Stimulated activated effector memory CD8-positive, alpha-beta T cell treated with anti-CD3 and anti-CD28 coated beads, Interleukin-12 subunit alpha, Interleukin-12 subunit beta, amount 100 ng/mL, for 72 hours (primary cell): ENCODE data around the gene HIGD1A.
A peak's percentile ranks its signal among the peaks of the same experiment; 100 is the strongest.

Source experiments
- ATAC-seq: fragments of 150-1000 bp; cut with Tn5 transposase; 2 replicates; pipeline ENCODE4 v1.10.0; 2021
- DNase-seq, 2 donors: peaks; one replicate each; pipeline ENCODE4 v3.0.0; 2021 to 2022; ENCODE audit warnings: low spot score in 2 of 2
- H3K27ac Mint-ChIP-seq: one replicate; pipeline ENCODE4 v1.8.0; 2022; ENCODE audit warnings: mild to moderate bottlenecking, mixed read lengths
- H3K36me3 Mint-ChIP-seq: one replicate; pipeline ENCODE4 v1.8.0; 2022; ENCODE audit warnings: mild to moderate bottlenecking, mixed read lengths
- H3K4me1 Mint-ChIP-seq: one replicate; pipeline ENCODE4 v1.8.0; 2022; ENCODE audit warnings: mixed read lengths
- H3K4me3 Mint-ChIP-seq: one replicate; pipeline ENCODE4 v1.8.0; 2022; ENCODE audit warnings: mild to moderate bottlenecking, mixed read lengths
- H3K9me3 Mint-ChIP-seq: one replicate; pipeline ENCODE4 v1.8.0; 2022; ENCODE audit warnings: mixed read lengths

Gene HIGD1A

GRCh38 chr3:42758126-42758525 is 46.2 kb downstream of the HIGD1A start:
- H3K9me3 Mint-ChIP-seq, result no peaks in the 10 kb centered on the region
- H3K27ac Mint-ChIP-seq, result no peak overlapping the region
- no peaks in the 10 kb centered on the region for H3K36me3 Mint-ChIP-seq
- no peaks in the 10 kb centered on the region for H3K4me1 Mint-ChIP-seq
- ATAC-seq (no peak), DNase-seq (no peak)
- no peak overlapping the region for H3K4me3 Mint-ChIP-seq

DNA sequence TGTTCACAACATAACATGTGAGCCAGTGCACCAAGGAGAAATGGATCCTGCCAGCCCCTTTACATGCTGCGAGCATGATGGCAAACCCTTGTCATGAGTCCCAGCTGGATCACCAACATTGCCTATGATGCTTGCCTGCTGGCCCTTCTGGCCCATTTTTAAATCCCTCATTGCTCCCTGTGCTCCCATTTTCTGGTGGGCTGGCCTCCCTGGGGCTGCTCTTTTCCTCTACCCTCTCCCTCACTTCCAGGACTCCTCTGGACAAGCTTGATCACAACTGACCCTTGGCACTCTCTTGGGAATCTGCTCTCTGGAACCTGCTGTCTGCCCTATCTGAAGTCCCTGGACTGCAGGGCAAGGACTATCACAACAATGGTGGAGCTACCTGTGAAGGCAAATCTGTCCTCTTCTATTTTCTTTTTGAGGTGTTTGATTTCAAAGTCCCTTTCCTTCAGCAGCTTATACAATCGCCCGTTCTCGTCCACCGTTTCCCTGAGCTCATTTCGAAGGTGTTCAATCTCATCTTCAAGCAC is 47.5 kb downstream of the HIGD1A start:
- H3K4me3 Mint-ChIP-seq, result no peak overlapping the region
- DNase-seq (no peak), ATAC-seq (no peak)
- H3K9me3 Mint-ChIP-seq, result no peaks in the 10 kb centered on the region
- no peak overlapping the region for H3K27ac Mint-ChIP-seq
- H3K4me1 Mint-ChIP-seq, result no peaks in the 10 kb centered on the region
- H3K36me3 Mint-ChIP-seq, result no peaks in the 10 kb centered on the region

GRCh38 chr3:42755681-42756578 is 48.4 kb downstream of the HIGD1A start:
- no peak for DNase-seq
- no peak overlapping the region for H3K27ac Mint-ChIP-seq
- no peaks in the 10 kb centered on the region for H3K4me1 Mint-ChIP-seq
- no peak overlapping the region for H3K4me3 Mint-ChIP-seq
- no peaks in the 10 kb centered on the region for H3K9me3 Mint-ChIP-seq
- H3K36me3 Mint-ChIP-seq, result no peaks in the 10 kb centered on the region
- ATAC-seq, result peak; percentile 45

- no peaks in the 10 kb centered on the region for H3K4me1 Mint-ChIP-seq
- H3K9me3 Mint-ChIP-seq, result no peaks in the 10 kb centered on the region
- H3K27ac Mint-ChIP-seq, result no peak overlapping the region
- ATAC-seq, result no peak
- no peak overlapping the region for H3K4me3 Mint-ChIP-seq
- H3K36me3 Mint-ChIP-seq, result no peaks in the 10 kb centered on the region
- no peak for DNase-seq
These were observed 50.5 kb downstream of the HIGD1A start for GRCh38 chr3:42753757-42754156.

- DNase-seq (no peak), ATAC-seq (no peak)
- no peak overlapping the region for H3K4me3 Mint-ChIP-seq
- peaks cover 5% of the 10 kb centered on the region for H3K4me1 Mint-ChIP-seq
- no peaks in the 10 kb centered on the region for H3K9me3 Mint-ChIP-seq
- no peaks in the 10 kb centered on the region for H3K36me3 Mint-ChIP-seq
- no peak overlapping the region for H3K27ac Mint-ChIP-seq
These were observed 51.3 kb downstream of the HIGD1A start for GRCh38 chr3:42752961-42753360.

GRCh38 chr3:42752441-42752840 is 51.8 kb downstream of the HIGD1A start:
- DNase-seq, result no peak
- no peak overlapping the region for H3K27ac Mint-ChIP-seq
- peaks cover 10% of the 10 kb centered on the region for H3K4me1 Mint-ChIP-seq
- no peak for ATAC-seq
- H3K9me3 Mint-ChIP-seq, result no peaks in the 10 kb centered on the region
- H3K36me3 Mint-ChIP-seq, result no peaks in the 10 kb centered on the region
- H3K4me3 Mint-ChIP-seq, result no peak overlapping the region

DNA sequence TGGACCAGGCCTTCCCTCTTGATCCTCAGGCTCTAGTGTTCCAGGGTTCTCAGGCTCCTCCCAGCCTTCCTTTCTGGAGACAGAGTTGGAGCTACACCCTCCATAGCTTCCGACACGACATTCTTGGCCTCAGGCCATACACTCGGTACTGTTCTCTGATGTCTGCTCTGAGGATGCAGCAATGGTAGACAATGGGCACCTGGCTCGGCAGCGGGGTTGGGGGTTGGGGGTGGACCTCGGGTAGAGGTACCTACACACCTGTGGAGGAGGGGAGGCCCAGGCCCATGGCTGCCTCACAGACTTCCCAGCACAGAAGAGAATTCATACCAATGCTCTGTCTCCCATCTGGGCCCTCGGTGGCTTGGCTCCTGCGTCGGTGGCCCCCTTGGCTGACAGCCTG is 52.7 kb downstream of the HIGD1A start:
- ATAC-seq (no peak), DNase-seq (no peak)
- Mint-ChIP-seq H3K9me3 (no peaks in the 10 kb centered on the region), H3K27ac (no peak overlapping the region), H3K4me3 (no peak overlapping the region), H3K36me3 (no peaks in the 10 kb centered on the region), H3K4me1 (peaks cover 10% of the 10 kb centered on the region)

- no peaks in the 10 kb centered on the region for H3K36me3 Mint-ChIP-seq
- peaks cover 10% of the 10 kb centered on the region for H3K4me1 Mint-ChIP-seq
- no peak overlapping the region for H3K4me3 Mint-ChIP-seq
- no peaks in the 10 kb centered on the region for H3K9me3 Mint-ChIP-seq
- ATAC-seq, result no peak
- DNase-seq, result no peak
- no peak overlapping the region for H3K27ac Mint-ChIP-seq
These were observed 53.5 kb downstream of the HIGD1A start for GRCh38 chr3:42750834-42751233.

- Mint-ChIP-seq H3K27ac (peak overlapping the region; percentile 73), H3K4me1 (peaks cover 10% of the 10 kb centered on the region)
These were observed 54.5 kb downstream of the HIGD1A start for GRCh38 chr3:42749753-42750231.

GRCh38 chr3:42749025-42749752 is 55.1 kb downstream of the HIGD1A start:
- DNase-seq, result no peak
- no peak overlapping the region for H3K27ac Mint-ChIP-seq

More at GRCh38 chr3:42749753-42750231, 54.5 kb downstream of the HIGD1A start:
- Mint-ChIP-seq H3K4me3 (no peak overlapping the region), H3K9me3 (no peaks in the 10 kb centered on the region), H3K36me3 (no peaks in the 10 kb centered on the region)
- DNase-seq, result no peak
- no peak for ATAC-seq

DNA sequence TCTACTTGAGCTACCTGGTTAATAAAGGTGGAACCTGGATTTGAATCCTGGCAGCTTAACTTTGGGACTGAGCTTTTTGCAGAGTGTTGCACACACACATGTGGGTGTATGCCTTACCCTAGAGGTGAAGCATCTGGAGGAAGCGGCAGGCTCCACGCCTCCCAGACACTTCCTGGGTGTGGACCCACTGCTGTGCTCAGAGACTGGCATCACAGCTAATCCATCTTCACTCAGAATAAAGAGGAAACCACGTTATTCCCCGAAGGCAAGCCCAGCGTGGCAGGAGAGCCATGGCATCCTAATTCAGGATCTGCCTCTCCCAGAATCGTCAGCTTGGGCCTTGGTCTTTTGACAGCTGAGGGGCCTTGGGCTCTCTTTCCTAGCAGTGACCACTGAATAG is 56.7 kb downstream of the HIGD1A start:
- peak; percentile 42 for ATAC-seq
- Mint-ChIP-seq H3K4me3 (no peak overlapping the region), H3K9me3 (no peaks in the 10 kb centered on the region), H3K4me1 (peaks cover 10% of the 10 kb centered on the region), H3K27ac (no peak overlapping the region), H3K36me3 (no peaks in the 10 kb centered on the region)
- no peak for DNase-seq

More at GRCh38 chr3:42749025-42749752, 55.1 kb downstream of the HIGD1A start:
- no peaks in the 10 kb centered on the region for H3K9me3 Mint-ChIP-seq
- H3K36me3 Mint-ChIP-seq, result no peaks in the 10 kb centered on the region
- no peak for ATAC-seq
- H3K4me3 Mint-ChIP-seq, result no peak overlapping the region
- peaks cover 10% of the 10 kb centered on the region for H3K4me1 Mint-ChIP-seq

DNA sequence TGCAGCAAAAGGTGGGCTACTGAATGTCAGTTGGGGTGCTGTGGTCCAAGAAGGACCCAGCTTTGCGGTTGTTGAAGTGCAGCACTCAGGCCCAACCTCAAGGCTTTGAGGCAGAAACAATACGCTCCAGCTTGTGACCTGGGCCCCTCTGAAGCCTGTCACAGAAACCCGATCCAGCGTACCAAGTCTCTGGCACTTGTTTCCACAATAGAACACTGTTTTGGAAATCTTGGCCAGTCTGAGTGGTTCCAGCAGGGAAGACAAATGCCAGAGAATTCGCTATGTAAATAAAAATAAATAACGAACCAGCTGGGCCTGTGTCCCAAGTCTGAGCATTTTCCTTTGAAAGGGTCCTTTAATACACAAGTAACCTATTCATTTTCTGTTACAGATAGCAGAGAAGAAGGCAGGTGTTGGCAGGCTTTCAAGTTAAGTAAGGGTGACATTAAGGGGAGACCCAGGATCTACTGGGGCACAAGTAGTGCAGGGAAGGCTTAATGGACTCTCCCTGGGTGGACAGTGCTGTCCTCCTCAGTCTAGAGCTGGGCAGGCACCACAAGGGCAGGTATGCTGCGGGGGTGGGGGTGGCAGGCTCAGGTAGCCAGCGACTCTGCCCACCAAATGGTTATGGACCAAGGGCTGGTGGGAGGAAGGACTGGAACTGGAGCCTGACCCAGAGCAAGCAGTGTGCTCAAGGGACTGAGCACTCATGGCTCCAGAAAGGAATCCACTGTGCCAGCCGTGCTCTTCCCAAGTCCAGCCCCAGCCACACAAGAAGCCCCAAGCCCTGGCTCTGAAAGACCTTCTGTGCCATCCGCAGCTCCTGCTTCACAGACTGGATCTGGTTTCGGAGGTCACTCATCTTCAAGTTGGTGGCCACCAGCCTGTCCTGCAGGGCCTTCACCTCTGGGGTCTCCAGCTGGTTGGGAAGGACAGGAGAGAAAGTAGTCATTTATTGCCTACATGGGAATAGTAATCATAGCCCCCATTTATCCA is 57.5 kb downstream of the HIGD1A start:
- DNase-seq (no peak), ATAC-seq (no peak)
- Mint-ChIP-seq H3K9me3 (no peaks in the 10 kb centered on the region), H3K4me3 (no peak overlapping the region), H3K36me3 (no peaks in the 10 kb centered on the region), H3K4me1 (peaks cover 10% of the 10 kb centered on the region), H3K27ac (no peak overlapping the region)

DNA sequence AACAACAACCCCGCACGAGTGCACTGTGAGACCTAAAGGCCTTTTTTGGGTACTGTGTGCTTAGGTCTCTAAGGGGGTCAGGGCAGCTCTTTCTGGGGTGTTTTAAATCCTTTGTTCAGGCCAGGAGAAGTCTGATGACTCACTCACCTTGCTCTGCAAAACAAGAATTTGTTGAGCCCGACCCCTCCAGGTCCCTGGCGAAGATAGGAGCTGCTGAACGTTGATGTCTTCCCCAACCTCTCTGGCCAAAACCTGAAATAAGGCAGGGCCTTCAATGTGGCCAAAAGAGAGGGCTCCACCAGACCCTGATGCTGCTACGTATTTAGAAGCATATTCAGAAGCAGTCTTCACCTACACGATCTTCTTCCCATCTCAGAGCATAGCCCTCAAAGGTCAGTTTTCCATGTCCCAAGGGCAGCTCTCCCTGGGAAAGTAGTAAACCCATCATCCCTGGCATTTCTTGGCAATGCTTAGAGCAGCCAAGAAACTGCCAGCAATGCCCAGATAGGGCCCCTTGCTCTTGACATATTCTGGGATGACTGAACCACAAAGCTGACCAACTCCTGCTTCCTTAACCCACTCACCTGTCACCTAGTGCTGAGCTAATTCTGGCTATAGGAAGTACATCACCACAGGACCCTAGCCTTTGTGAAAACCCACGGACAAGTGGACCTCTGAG is 58.4 kb downstream of the HIGD1A start:
- Mint-ChIP-seq H3K27ac (no peak overlapping the region), H3K36me3 (no peaks in the 10 kb centered on the region), H3K4me3 (no peak overlapping the region), H3K9me3 (no peaks in the 10 kb centered on the region), H3K4me1 (peaks cover 10% of the 10 kb centered on the region)
- no peak for ATAC-seq
- no peak for DNase-seq

DNA sequence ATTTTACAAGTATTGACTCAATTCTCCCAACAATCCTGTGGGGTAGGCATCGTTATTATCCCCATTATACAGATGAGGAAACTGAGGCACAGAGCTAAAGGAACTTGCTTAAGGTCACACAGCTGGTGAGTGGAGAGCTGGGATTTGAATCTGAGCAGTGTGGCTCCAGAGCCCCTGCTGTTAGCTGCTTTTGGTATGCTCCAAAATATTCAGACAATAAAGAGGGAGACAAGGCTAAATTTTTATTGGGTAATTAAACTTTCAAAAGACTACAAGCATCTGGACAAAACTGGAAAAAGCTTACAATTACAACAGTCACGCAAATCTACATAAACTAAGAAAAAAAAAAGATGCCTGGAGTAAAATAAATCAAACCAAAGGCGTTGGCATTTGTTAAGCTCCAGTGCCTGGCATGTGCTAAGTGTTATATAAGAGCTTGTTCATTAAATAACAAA is 59.0 kb downstream of the HIGD1A start:
- DNase-seq (peak in 1 of 2 donors; percentile 40), ATAC-seq (no peak)
- H3K4me3 Mint-ChIP-seq, result no peak overlapping the region
- no peak overlapping the region for H3K27ac Mint-ChIP-seq
- no peaks in the 10 kb centered on the region for H3K36me3 Mint-ChIP-seq
- peaks cover 10% of the 10 kb centered on the region for H3K4me1 Mint-ChIP-seq
- H3K9me3 Mint-ChIP-seq, result no peaks in the 10 kb centered on the region
